NCI-H2171 (cell line): ENCODE measurements around the gene IQGAP2.

Experiments
- DNase-seq: peaks from one replicate; lab custom pipeline; 2025; lab: John Stamatoyannopoulos, UW

IQGAP2 gene

GRCh38 chr5:76612942-76613341, 209.9 kb downstream of the IQGAP2 start:
- DNase-seq, result no peak

GRCh38 chr5:76615759-76616158, 212.7 kb downstream of the IQGAP2 start:
- no peak for DNase-seq

- no peak for DNase-seq
Observed at GRCh38 chr5:76616206-76616605, 213.1 kb downstream of the IQGAP2 start.

- no peak for DNase-seq
Observed at GRCh38 chr5:76617229-76617628, 214.1 kb downstream of the IQGAP2 start.

- DNase-seq, result no peak
Observed at GRCh38 chr5:76617675-76618074, 214.6 kb downstream of the IQGAP2 start.

- no peak for DNase-seq
Observed at GRCh38 chr5:76620166-76620565, 217.1 kb downstream of the IQGAP2 start.

GRCh38 chr5:76622076-76622475, 219.0 kb downstream of the IQGAP2 start:
- DNase-seq, result no peak

GRCh38 chr5:76622973-76623596, 220.0 kb downstream of the IQGAP2 start, which contains the start of gene F2RL2:
TSS of gene F2RL2 (minus strand) at chr5:76623403. CDS start at chr5:76623230, 173 bp downstream.
- DNase-seq, result no peak

- no peak for DNase-seq
Observed at GRCh38 chr5:76625087-76625815, 222.2 kb downstream of the IQGAP2 start.

GRCh38 chr5:76626738-76627137, 223.7 kb downstream of the IQGAP2 start:
- no peak for DNase-seq

GRCh38 chr5:76634661-76635060, 231.6 kb downstream of the IQGAP2 start:
- DNase-seq, result no peak

GRCh38 chr5:76637490-76637889, 234.4 kb downstream of the IQGAP2 start:
- DNase-seq, result no peak

GRCh38 chr5:76638479-76638878, 235.4 kb downstream of the IQGAP2 start:
- no peak for DNase-seq

- DNase-seq, result no peak
Observed at GRCh38 chr5:76641514-76642120, 238.5 kb downstream of the IQGAP2 start.

GRCh38 chr5:76642390-76643040, 239.4 kb downstream of the IQGAP2 start:
- DNase-seq, result no peak

- DNase-seq, result no peak
Observed at GRCh38 chr5:76643371-76643770, 240.3 kb downstream of the IQGAP2 start.

- no peak for DNase-seq
Observed at GRCh38 chr5:76649140-76649539, 246.1 kb downstream of the IQGAP2 start.

- no peak for DNase-seq
Observed at GRCh38 chr5:76652809-76653414, 249.8 kb downstream of the IQGAP2 start.

- no peak for DNase-seq
Observed at GRCh38 chr5:76657091-76657490, 254.0 kb downstream of the IQGAP2 start.

- DNase-seq, result no peak
Observed at GRCh38 chr5:76657683-76658311, 254.7 kb downstream of the IQGAP2 start.

GRCh38 chr5:76660360-76660759, 257.3 kb downstream of the IQGAP2 start:
- no peak for DNase-seq

- DNase-seq, result no peak
Observed at GRCh38 chr5:76662521-76662920, 259.4 kb downstream of the IQGAP2 start.
